GM12878 (cell line): Measurements from ENCODE around the gene ABHD17A. TPM values are rescaled to one million over a fixed set of nuclear protein-coding genes. Genes with fewer than 3 reads are reported as not detected.
A peak's percentile ranks its signal among the peaks of the same experiment; 100 is the strongest.

ENCODE experiments used
- BHLHE40 ChIP-seq, 2 experiments: fragments of 450-650 bp in 1 of 2; IDR thresholded peaks; 2 replicates each; pipeline ENCODE4 v1.6.1; 2011 to 2017; ENCODE audit warnings: low read depth in 2 of 2, borderline replicate concordance in 1 of 2, improper control_type of control experiment in 1 of 2, low read length in 1 of 2, mild to moderate bottlenecking in 1 of 2
- CHD4 ChIP-seq: fragments of 200-600 bp; sonication (generic); IDR thresholded peaks from 2 replicates; pipeline ENCODE4 v1.6.1; 2016; ENCODE audit warnings: mild to moderate bottlenecking
- DPF2 ChIP-seq: fragments of 450-650 bp; IDR thresholded peaks from 2 replicates; pipeline ENCODE4 v1.6.1; 2017; ENCODE audit warnings: mild to moderate bottlenecking
- HDGF ChIP-seq: fragments of 450-650 bp; IDR thresholded peaks from 2 replicates; pipeline ENCODE4 v1.6.1; 2016; ENCODE audit warnings: antibody characterized with exemption
- IKZF1 ChIP-seq: fragments of 450-650 bp; conservative IDR thresholded peaks from 2 replicates; pipeline ENCODE4 v1.6.1; 2017; ENCODE audit warnings: antibody characterized with exemption, mild to moderate bottlenecking
- IKZF2 ChIP-seq, 2 experiments: fragments of 450-650 bp; IDR thresholded peaks; 2 replicates each; pipeline ENCODE4 v1.6.1; 2017; ENCODE audit warnings: mild to moderate bottlenecking in 2 of 2, moderate library complexity in 2 of 2
- JUND ChIP-seq: IDR thresholded peaks from 2 replicates; pipeline ENCODE4 v1.6.1; 2012; ENCODE audit warnings: low read depth, mild to moderate bottlenecking, low read length, improper control_type of control experiment, moderate library complexity
- MXI1 ChIP-seq: fragments of 150-350 bp; IDR thresholded peaks from 2 replicates; pipeline ENCODE4 v1.6.1; 2011; ENCODE audit warnings: low read depth, mild to moderate bottlenecking, inconsistent platforms, low read length, improper control_type of control experiment
- MYC ChIP-seq: IDR thresholded peaks from 2 replicates; pipeline ENCODE4 v1.6.1; 2011; ENCODE audit warnings: mild to moderate bottlenecking, low read length, moderate library complexity, inconsistent platforms; ENCODE audit not compliant: insufficient read depth, insufficient replicate concordance, insufficient read length, severe bottlenecking
- POLR2AphosphoS2 ChIP-seq: IDR thresholded peaks from 2 replicates; pipeline ENCODE4 v1.6.1; 2011; ENCODE audit warnings: low read depth, mild to moderate bottlenecking, low read length, improper control_type of control experiment, moderate library complexity
- POLR2AphosphoS5 ChIP-seq: IDR thresholded peaks from 2 replicates; pipeline ENCODE4 v1.6.1; 2011; ENCODE audit warnings: mild to moderate bottlenecking, low read length, inconsistent platforms
- RAD21 ChIP-seq: IDR thresholded peaks from 2 replicates; pipeline ENCODE4 v1.6.1; 2011; ENCODE audit warnings: mild to moderate bottlenecking, low read depth, low read length, moderate library complexity; ENCODE audit not compliant: insufficient read depth
- RB1 ChIP-seq: fragments of 450-650 bp; formaldehyde crosslinking; IDR thresholded peaks from 2 replicates; pipeline ENCODE4 v1.6.1; 2017; ENCODE audit warnings: mild to moderate bottlenecking, borderline replicate concordance
- RFX5 ChIP-seq: IDR thresholded peaks from 2 replicates; pipeline ENCODE4 v1.6.1; 2011; ENCODE audit warnings: low read depth, low read length, improper control_type of control experiment
- SPI1 ChIP-seq: IDR thresholded peaks from 2 replicates; pipeline ENCODE4 v1.6.1; 2011; ENCODE audit warnings: low read depth, mild to moderate bottlenecking, low read length, moderate library complexity, borderline replicate concordance; ENCODE audit not compliant: insufficient read depth
- TCF12 ChIP-seq: IDR thresholded peaks from 2 replicates; pipeline ENCODE4 v1.6.1; 2011; ENCODE audit warnings: low read depth, mild to moderate bottlenecking, low read length
- WRNIP1 ChIP-seq: IDR thresholded peaks from 2 replicates; pipeline ENCODE4 v1.6.1; 2011; ENCODE audit warnings: low read depth, low read length, improper control_type of control experiment, borderline replicate concordance
- YY1 ChIP-seq: IDR thresholded peaks from 2 replicates; pipeline ENCODE4 v1.6.1; 2011; ENCODE audit warnings: low read depth, mild to moderate bottlenecking, low read length
- ZNF217 ChIP-seq: fragments of 450-650 bp; IDR thresholded peaks from 2 replicates; pipeline ENCODE4 v1.6.1; 2017; ENCODE audit warnings: antibody characterized with exemption, mild to moderate bottlenecking
- ZNF592 ChIP-seq: fragments of 450-650 bp; IDR thresholded peaks from 2 replicates; pipeline ENCODE4 v1.6.1; 2017; ENCODE audit warnings: mild to moderate bottlenecking, moderate library complexity
- polyA plus RNA-seq, 11 experiments: library from polyadenylated mRNA; depleted of rRNA in 4 of 11; unstranded in 6 of 11; stranded (reverse) in 5 of 11; fragments of >200 nt; fragmentation: Nextera tagmentation in 4 of 11; fragmentation: Illumina TruSeq in 1 of 11; extraction: Ambion mirVana in 4 of 11; extraction: Trizol in 1 of 11; gene quantifications; 1 replicate in 1 of 11; 2 replicates in 10 of 11; pipeline versions ENCODE4 v1.2.1 to v1.2.3, GENCODE V29; 2011 to 2016; ENCODE audit warnings: inconsistent platforms in 2 of 11, missing spikeins in 2 of 11, low read depth in 1 of 11
- total RNA-seq, 4 experiments: library from RNA; depleted of rRNA in 3 of 4; stranded (reverse); fragments of >200 nt in 3 of 4; fragmentation: Illumina TruSeq in 1 of 4; extraction: Trizol in 1 of 4; gene quantifications; 2 replicates each; pipeline versions ENCODE4 v1.2.1 to v1.2.3, GENCODE V29; 2013 to 2021
- TF ChIP-seq, protein P1 (sequence below): IDR thresholded peaks from 2 replicates; pipeline ENCODE4 v1.6.1; 2012; ENCODE audit warnings: improper control_type of control experiment, low read depth, low read length; ENCODE audit not compliant: insufficient replicate concordance

ABHD17A gene
- total and polyA plus RNA-seq, 10 of the 15 experiments (the other 5 are each of a cell fraction or from before 2014, with no cell fraction given) = 0.13 to 126 (median 28.8) TPM; not detected in 1

DNA sequence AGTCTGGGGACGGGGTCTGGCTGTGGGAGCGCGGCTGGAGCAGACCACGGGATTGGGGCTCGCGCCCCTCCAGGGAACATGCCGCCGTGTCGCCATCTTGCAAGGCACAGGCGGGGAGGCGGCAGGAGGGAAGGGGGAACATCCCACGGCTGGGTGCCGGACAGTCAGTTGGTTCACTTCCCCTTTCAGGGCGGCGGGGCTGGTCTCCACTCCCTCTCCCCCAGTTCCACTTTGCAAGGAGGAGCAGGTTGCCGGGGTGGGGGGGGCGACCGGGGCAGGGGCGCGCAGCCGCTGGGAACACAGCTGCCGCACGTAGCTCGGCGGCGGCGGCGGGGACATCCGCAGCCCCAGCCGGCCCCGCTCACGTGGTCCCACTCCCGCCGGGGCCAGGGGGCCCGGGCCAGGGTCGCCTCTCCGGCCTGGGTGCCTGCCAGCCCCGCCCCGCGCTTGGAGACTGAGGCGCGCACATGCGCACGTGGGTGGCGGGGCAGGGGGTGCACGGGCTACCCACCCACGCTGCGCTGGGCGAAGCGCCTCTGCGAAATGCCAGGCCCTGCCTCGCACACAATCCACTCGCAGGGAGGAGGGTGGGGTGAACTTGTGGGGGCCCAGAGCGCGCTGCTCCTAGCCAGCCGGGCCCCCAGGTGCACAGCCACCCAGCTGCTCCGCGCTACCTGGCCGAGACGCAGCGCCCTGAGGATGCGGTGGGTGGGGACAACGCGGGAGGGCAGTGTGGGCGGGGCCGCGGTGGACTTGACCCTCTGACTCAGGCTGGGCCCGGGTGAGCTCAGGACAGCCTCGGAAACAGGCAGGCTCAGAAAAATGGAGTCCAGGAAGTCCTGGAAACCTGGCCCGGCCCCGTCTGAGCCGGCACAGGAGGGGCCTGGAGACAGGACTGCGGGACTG lies 28.3 kb downstream of the ABHD17A start (continued):
- TF ChIP-seq, protein P1, sequence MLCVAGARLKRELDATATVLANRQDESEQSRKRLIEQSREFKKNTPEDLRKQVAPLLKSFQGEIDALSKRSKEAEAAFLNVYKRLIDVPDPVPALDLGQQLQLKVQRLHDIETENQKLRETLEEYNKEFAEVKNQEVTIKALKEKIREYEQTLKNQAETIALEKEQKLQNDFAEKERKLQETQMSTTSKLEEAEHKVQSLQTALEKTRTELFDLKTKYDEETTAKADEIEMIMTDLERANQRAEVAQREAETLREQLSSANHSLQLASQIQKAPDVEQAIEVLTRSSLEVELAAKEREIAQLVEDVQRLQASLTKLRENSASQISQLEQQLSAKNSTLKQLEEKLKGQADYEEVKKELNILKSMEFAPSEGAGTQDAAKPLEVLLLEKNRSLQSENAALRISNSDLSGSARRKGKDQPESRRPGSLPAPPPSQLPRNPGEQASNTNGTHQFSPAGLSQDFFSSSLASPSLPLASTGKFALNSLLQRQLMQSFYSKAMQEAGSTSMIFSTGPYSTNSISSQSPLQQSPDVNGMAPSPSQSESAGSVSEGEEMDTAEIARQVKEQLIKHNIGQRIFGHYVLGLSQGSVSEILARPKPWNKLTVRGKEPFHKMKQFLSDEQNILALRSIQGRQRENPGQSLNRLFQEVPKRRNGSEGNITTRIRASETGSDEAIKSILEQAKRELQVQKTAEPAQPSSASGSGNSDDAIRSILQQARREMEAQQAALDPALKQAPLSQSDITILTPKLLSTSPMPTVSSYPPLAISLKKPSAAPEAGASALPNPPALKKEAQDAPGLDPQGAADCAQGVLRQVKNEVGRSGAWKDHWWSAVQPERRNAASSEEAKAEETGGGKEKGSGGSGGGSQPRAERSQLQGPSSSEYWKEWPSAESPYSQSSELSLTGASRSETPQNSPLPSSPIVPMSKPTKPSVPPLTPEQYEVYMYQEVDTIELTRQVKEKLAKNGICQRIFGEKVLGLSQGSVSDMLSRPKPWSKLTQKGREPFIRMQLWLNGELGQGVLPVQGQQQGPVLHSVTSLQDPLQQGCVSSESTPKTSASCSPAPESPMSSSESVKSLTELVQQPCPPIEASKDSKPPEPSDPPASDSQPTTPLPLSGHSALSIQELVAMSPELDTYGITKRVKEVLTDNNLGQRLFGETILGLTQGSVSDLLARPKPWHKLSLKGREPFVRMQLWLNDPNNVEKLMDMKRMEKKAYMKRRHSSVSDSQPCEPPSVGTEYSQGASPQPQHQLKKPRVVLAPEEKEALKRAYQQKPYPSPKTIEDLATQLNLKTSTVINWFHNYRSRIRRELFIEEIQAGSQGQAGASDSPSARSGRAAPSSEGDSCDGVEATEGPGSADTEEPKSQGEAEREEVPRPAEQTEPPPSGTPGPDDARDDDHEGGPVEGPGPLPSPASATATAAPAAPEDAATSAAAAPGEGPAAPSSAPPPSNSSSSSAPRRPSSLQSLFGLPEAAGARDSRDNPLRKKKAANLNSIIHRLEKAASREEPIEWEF = no peak
- TF ChIP-seq RFX5 = no peak
- TF ChIP-seq JUND = no peak
- TF ChIP-seq MXI1 = peak; percentile 46
- 0 out of 2 replicates have a peak, but pooled peaks have one; percentile 36 for TF ChIP-seq TCF12
- peak; percentile 62 to 94; a peak in 3 of 4 replicates for TF ChIP-seq BHLHE40 (IDR thresholded peaks at IDR 0.05; ENCODE audit: borderline replicate concordance in 1 of 2, low read depth in 2 of 2, low read length in 1 of 2)
- peak; percentile 61; the same call in 1 of the 2 replicates for TF ChIP-seq ZNF217
- TF ChIP-seq POLR2AphosphoS2 = peak; percentile 32; the same call in 1 of the 2 replicates
- peak; percentile 48; the same call in 1 of the 2 replicates for TF ChIP-seq POLR2AphosphoS5
- TF ChIP-seq MYC = peak; percentile 89
- TF ChIP-seq WRNIP1 = no peak
- TF ChIP-seq IKZF2 (IDR thresholded peaks at IDR 0.05) = peak; percentile 22 to 40; a peak in 1 of 4 replicates
- peak; percentile 33; the same call in 1 of the 2 replicates for TF ChIP-seq RB1
- TF ChIP-seq HDGF = peak; percentile 82; the same call in 1 of the 2 replicates
- TF ChIP-seq RAD21 = no peak
- peak; percentile 93 for TF ChIP-seq YY1
- TF ChIP-seq ZNF592 = no peak
- TF ChIP-seq IKZF1 = peak; percentile 68
- no peak for TF ChIP-seq CHD4
- peak; percentile 95 for TF ChIP-seq SPI1
- peak; percentile 84 for TF ChIP-seq DPF2
